ENCODE measurements around the gene OGDH. TPM values are rescaled to one million over a fixed set of nuclear protein-coding genes. Genes with fewer than 3 reads are reported as not detected.
A peak's percentile ranks its signal among the peaks of the same experiment; 100 is the strongest.

OGDH gene
- total and polyA plus RNA-seq, 2 experiments from 2014 or later, result 13.5 to 76.9 TPM

DNA sequence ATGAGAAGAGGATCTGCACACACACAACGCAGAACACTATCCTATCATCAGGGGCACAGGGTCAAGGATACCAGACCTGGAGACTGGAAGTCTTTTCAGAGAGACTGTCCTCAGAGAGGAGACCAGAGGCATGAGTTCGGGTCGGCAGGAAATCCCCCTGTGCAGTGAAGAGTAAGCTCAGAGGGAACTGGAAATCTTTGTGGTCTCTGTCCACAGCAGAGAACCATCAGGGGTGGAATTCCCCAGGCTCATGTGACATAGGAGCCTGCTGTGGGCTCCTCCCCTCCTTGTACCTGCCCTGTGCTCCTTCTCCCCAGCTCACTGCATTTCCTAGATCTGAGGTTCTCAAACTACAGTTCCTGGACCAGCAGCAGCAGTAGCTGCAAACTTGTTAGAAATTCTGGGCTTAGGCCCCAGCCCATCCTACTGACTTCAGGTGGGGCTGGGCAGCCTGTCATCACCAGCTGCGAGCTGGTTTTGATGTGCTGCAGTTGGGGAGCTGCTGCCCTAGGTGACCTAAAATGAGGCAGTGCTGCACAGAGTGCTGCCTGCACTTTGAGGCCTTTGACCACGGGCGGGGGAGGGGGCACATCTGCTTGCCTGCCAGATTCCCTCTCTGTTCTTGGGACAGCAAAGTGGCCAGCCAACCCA, 144.6 kb downstream of the OGDH start:
- H3K4me2 ChIP-seq, result 0 out of 2 replicates have a peak overlapping the region, but pooled peaks have one; percentile 14

More for the DNA sequence above, 144.6 kb downstream of the OGDH start:
- Histone ChIP-seq H4K20me1 (replicated peaks; ENCODE audit: insufficient read depth) (peaks cover 28% of the 10 kb centered on the region), H2AFZ (no peak overlapping the region), H3K27me3 (ENCODE audit: insufficient read depth) (no peaks in the 10 kb centered on the region), H3F3A (replicated peaks; ENCODE audit: low read depth) (no peaks in the 10 kb centered on the region), H3K36me3 (ENCODE audit: insufficient read depth) (no peaks in the 10 kb centered on the region), H3K4me1 (ENCODE audit: insufficient read depth) (peaks cover 11% of the 10 kb centered on the region), H3K9me2 (ENCODE audit: insufficient read depth) (no peaks in the 10 kb centered on the region), H3K79me2 (replicated peaks; ENCODE audit: insufficient read depth) (peaks cover 53% of the 10 kb centered on the region), H3K27ac (ENCODE audit: low read depth) (no peak overlapping the region), H3K4me3 (peak overlapping the region; percentile 20; the same call in 1 of the 2 replicates)
- Mint-ChIP-seq H3K4me3 (peak overlapping the region; percentile 82), H3K4me1 (peaks cover 29% of the 10 kb centered on the region), H3K27ac (peak overlapping the region; percentile 52; the same call in 1 of the 2 replicates), H3K27me3 (ENCODE audit: insufficient read depth, low read depth, poor library complexity) (peaks cover 6% of the 10 kb centered on the region), H3K9me3 (no peaks in the 10 kb centered on the region; the same call in 1 of the 3 replicates), H3K36me3 (ENCODE audit: low read depth) (peaks cover 14% of the 10 kb centered on the region)
- TF ChIP-seq EZH2phosphoT487 (IDR thresholded peaks at IDR 0.05; ENCODE audit: unreplicated experiment) (no peak), EZH2 (IDR thresholded peaks at IDR 0.05; ENCODE audit: low read depth, unreplicated experiment) (no peak), STAT1 (IDR thresholded peaks at IDR 0.05; ENCODE audit: unreplicated experiment) (no peak), POLR2AphosphoS5 (IDR thresholded peaks at IDR 0.05; ENCODE audit: low read depth) (no peak), ZNF331 (CRISPR knock-in tag; IDR thresholded peaks at IDR 0.05; ENCODE audit: low read depth) (no peak), JUNB (IDR thresholded peaks at IDR 0.05; ENCODE audit: unreplicated experiment) (no peak), ZNF114 (CRISPR knock-in tag; IDR thresholded peaks at IDR 0.05) (no peak), CREB1 (CRISPR knock-in tag; IDR thresholded peaks at IDR 0.05; ENCODE audit: low read depth) (no peak), NANOG (IDR thresholded peaks at IDR 0.05; ENCODE audit: borderline replicate concordance) (no peak)
- TF ChIP-seq, protein P1, sequence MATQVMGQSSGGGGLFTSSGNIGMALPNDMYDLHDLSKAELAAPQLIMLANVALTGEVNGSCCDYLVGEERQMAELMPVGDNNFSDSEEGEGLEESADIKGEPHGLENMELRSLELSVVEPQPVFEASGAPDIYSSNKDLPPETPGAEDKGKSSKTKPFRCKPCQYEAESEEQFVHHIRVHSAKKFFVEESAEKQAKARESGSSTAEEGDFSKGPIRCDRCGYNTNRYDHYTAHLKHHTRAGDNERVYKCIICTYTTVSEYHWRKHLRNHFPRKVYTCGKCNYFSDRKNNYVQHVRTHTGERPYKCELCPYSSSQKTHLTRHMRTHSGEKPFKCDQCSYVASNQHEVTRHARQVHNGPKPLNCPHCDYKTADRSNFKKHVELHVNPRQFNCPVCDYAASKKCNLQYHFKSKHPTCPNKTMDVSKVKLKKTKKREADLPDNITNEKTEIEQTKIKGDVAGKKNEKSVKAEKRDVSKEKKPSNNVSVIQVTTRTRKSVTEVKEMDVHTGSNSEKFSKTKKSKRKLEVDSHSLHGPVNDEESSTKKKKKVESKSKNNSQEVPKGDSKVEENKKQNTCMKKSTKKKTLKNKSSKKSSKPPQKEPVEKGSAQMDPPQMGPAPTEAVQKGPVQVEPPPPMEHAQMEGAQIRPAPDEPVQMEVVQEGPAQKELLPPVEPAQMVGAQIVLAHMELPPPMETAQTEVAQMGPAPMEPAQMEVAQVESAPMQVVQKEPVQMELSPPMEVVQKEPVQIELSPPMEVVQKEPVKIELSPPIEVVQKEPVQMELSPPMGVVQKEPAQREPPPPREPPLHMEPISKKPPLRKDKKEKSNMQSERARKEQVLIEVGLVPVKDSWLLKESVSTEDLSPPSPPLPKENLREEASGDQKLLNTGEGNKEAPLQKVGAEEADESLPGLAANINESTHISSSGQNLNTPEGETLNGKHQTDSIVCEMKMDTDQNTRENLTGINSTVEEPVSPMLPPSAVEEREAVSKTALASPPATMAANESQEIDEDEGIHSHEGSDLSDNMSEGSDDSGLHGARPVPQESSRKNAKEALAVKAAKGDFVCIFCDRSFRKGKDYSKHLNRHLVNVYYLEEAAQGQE (IDR thresholded peaks at IDR 0.05; ENCODE audit: unreplicated experiment), result no peak
- TF ChIP-seq, protein P2, sequence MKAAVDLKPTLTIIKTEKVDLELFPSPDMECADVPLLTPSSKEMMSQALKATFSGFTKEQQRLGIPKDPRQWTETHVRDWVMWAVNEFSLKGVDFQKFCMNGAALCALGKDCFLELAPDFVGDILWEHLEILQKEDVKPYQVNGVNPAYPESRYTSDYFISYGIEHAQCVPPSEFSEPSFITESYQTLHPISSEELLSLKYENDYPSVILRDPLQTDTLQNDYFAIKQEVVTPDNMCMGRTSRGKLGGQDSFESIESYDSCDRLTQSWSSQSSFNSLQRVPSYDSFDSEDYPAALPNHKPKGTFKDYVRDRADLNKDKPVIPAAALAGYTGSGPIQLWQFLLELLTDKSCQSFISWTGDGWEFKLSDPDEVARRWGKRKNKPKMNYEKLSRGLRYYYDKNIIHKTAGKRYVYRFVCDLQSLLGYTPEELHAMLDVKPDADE (IDR thresholded peaks at IDR 0.05), result no peak
- TF ChIP-seq, protein P3, sequence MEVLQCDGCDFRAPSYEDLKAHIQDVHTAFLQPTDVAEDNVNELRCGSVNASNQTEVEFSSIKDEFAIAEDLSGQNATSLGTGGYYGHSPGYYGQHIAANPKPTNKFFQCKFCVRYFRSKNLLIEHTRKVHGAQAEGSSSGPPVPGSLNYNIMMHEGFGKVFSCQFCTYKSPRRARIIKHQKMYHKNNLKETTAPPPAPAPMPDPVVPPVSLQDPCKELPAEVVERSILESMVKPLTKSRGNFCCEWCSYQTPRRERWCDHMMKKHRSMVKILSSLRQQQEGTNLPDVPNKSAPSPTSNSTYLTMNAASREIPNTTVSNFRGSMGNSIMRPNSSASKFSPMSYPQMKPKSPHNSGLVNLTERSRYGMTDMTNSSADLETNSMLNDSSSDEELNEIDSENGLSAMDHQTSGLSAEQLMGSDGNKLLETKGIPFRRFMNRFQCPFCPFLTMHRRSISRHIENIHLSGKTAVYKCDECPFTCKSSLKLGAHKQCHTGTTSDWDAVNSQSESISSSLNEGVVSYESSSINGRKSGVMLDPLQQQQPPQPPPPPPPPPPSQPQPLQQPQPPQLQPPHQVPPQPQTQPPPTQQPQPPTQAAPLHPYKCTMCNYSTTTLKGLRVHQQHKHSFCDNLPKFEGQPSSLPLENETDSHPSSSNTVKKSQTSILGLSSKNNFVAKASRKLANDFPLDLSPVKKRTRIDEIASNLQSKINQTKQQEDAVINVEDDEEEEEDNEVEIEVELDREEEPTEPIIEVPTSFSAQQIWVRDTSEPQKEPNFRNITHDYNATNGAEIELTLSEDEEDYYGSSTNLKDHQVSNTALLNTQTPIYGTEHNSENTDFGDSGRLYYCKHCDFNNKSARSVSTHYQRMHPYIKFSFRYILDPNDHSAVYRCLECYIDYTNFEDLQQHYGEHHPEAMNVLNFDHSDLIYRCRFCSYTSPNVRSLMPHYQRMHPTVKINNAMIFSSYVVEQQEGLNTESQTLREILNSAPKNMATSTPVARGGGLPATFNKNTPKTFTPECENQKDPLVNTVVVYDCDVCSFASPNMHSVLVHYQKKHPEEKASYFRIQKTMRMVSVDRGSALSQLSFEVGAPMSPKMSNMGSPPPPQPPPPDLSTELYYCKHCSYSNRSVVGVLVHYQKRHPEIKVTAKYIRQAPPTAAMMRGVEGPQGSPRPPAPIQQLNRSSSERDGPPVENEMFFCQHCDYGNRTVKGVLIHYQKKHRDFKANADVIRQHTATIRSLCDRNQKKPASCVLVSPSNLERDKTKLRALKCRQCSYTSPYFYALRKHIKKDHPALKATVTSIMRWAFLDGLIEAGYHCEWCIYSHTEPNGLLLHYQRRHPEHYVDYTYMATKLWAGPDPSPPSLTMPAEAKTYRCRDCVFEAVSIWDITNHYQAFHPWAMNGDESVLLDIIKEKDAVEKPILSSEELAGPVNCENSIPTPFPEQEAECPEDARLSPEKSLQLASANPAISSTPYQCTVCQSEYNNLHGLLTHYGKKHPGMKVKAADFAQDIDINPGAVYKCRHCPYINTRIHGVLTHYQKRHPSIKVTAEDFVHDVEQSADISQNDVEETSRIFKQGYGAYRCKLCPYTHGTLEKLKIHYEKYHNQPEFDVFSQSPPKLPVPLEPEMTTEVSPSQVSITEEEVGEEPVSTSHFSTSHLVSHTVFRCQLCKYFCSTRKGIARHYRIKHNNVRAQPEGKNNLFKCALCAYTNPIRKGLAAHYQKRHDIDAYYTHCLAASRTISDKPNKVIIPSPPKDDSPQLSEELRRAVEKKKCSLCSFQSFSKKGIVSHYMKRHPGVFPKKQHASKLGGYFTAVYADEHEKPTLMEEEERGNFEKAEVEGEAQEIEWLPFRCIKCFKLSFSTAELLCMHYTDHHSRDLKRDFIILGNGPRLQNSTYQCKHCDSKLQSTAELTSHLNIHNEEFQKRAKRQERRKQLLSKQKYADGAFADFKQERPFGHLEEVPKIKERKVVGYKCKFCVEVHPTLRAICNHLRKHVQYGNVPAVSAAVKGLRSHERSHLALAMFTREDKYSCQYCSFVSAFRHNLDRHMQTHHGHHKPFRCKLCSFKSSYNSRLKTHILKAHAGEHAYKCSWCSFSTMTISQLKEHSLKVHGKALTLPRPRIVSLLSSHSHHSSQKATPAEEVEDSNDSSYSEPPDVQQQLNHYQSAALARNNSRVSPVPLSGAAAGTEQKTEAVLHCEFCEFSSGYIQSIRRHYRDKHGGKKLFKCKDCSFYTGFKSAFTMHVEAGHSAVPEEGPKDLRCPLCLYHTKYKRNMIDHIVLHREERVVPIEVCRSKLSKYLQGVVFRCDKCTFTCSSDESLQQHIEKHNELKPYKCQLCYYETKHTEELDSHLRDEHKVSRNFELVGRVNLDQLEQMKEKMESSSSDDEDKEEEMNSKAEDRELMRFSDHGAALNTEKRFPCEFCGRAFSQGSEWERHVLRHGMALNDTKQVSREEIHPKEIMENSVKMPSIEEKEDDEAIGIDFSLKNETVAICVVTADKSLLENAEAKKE (CRISPR knock-in tag; IDR thresholded peaks at IDR 0.05), result no peak
- TF ChIP-seq, protein P4, sequence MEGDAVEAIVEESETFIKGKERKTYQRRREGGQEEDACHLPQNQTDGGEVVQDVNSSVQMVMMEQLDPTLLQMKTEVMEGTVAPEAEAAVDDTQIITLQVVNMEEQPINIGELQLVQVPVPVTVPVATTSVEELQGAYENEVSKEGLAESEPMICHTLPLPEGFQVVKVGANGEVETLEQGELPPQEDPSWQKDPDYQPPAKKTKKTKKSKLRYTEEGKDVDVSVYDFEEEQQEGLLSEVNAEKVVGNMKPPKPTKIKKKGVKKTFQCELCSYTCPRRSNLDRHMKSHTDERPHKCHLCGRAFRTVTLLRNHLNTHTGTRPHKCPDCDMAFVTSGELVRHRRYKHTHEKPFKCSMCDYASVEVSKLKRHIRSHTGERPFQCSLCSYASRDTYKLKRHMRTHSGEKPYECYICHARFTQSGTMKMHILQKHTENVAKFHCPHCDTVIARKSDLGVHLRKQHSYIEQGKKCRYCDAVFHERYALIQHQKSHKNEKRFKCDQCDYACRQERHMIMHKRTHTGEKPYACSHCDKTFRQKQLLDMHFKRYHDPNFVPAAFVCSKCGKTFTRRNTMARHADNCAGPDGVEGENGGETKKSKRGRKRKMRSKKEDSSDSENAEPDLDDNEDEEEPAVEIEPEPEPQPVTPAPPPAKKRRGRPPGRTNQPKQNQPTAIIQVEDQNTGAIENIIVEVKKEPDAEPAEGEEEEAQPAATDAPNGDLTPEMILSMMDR (conservative IDR thresholded peaks at IDR 0.05; ENCODE audit: low read depth in 2 of 2), result no peak
- DNase-seq (ENCODE audit: low spot score) (no peak), ATAC-seq (no peak)

Data from GM23338 (cell line).